Stimulated activated naive CD8-positive, alpha-beta T cell treated with anti-CD3 and anti-CD28 coated beads, Interleukin-15, amount 100 ng/mL, for 72 hours (primary cell): ENCODE data around the gene MTF1.
A peak's percentile ranks its signal among the peaks of the same experiment; 100 is the strongest.

Experiments used
- ATAC-seq: fragments of 150-1000 bp; cut with Tn5 transposase; 2 replicates; pipeline ENCODE4 v1.10.0; 2021; ENCODE audit warnings: mild to moderate bottlenecking, moderate library complexity
- DNase-seq, 2 donors: peaks; one replicate each; pipeline ENCODE4 v3.0.0; 2021 to 2022
- H3K27ac Mint-ChIP-seq, 2 donors: one replicate each; pipeline ENCODE4 v1.8.0; 2022; ENCODE audit warnings: mild to moderate bottlenecking in 2 of 2, mixed read lengths in 2 of 2, moderate library complexity in 2 of 2
- H3K27me3 Mint-ChIP-seq: one replicate; pipeline ENCODE4 v1.8.0; 2022; ENCODE audit warnings: mixed read lengths
- H3K4me1 Mint-ChIP-seq: one replicate; pipeline ENCODE4 v1.8.0; 2022; ENCODE audit warnings: mild to moderate bottlenecking, mixed read lengths
- H3K4me3 Mint-ChIP-seq, 2 donors: one replicate each; pipeline ENCODE4 v1.8.0; 2022; ENCODE audit warnings: mild to moderate bottlenecking in 2 of 2, mixed read lengths in 2 of 2, moderate library complexity in 1 of 2
- H3K9me3 Mint-ChIP-seq, 2 donors: one replicate each; pipeline ENCODE4 v1.8.0; 2022; ENCODE audit warnings: mixed read lengths in 2 of 2

MTF1 gene

DNA sequence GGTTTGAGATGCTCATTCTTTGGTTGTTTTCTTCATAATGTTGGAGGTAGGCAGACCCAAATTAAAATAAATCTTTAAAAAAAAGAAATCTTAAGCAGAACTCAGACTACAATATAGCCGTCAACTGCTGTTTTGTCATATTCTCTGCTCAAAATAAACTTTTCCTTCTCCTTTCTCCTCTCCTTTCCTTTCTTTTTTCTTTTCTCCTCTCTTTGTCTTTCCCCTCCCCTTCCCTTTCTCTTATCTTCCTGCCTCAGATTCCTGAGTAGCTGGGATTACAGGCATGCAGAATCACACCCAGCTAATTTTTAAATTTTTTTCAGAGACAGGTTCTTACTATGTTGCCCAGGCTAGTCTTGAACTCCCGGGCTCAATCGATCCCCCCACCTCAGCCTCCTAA lies 24.8 kb upstream of the MTF1 start:
- Mint-ChIP-seq H3K9me3 (no peaks in the 10 kb centered on the region), H3K4me3 (no peak overlapping the region), H3K27ac (no peak overlapping the region), H3K27me3 (no peaks in the 10 kb centered on the region), H3K4me1 (no peaks in the 10 kb centered on the region)
- no peak for DNase-seq
- ATAC-seq: no peak

DNA sequence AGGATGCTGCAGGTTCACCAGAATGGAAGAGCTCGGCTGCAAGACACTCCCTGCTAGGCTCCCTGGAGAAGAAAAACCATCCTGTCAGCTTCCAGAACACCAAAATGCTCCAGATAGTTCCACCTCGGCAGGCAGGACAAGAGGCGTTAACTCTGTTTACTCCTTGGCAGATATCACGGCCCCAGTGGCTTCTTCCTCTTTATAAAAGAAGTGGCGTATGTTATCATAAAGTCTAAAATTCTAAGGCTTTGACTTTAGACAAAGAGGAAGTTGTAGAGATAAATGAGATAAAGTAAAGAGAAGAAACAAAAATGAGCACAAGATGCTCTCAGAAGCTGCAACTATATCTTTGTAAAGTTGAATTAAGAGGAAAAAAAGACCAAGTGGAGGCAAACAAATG lies 24.3 kb upstream of the MTF1 start:
- H3K4me3 Mint-ChIP-seq: no peak overlapping the region
- no peak for ATAC-seq
- H3K4me1 Mint-ChIP-seq: no peaks in the 10 kb centered on the region
- no peaks in the 10 kb centered on the region for H3K9me3 Mint-ChIP-seq
- DNase-seq: no peak
- H3K27ac Mint-ChIP-seq: no peak overlapping the region
- no peaks in the 10 kb centered on the region for H3K27me3 Mint-ChIP-seq

DNA sequence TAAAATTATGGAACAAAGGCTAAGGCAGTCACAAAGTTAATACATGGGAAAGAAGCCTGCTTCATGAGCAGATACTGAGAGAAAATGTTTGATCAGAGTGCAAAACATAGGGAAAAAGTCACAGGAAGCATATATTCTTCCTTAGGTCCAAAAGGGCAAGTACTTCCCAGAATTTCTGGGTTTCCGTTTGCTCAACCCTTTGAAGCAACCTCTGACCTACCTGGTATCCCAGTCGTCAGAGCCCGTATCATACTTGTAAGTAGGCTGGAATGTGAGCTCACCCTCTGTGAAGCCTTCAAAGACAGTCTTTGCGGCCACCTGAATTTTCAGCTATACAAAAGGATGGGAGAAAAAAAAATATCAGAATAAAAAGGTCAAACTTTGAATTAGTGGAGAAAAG lies 20.5 kb upstream of the MTF1 start:
- no peaks in the 10 kb centered on the region for H3K27me3 Mint-ChIP-seq
- H3K4me3 Mint-ChIP-seq: no peak overlapping the region
- H3K4me1 Mint-ChIP-seq: no peaks in the 10 kb centered on the region
- no peaks in the 10 kb centered on the region for H3K9me3 Mint-ChIP-seq
- DNase-seq: no peak
- ATAC-seq: no peak
- H3K27ac Mint-ChIP-seq: no peak overlapping the region

DNA sequence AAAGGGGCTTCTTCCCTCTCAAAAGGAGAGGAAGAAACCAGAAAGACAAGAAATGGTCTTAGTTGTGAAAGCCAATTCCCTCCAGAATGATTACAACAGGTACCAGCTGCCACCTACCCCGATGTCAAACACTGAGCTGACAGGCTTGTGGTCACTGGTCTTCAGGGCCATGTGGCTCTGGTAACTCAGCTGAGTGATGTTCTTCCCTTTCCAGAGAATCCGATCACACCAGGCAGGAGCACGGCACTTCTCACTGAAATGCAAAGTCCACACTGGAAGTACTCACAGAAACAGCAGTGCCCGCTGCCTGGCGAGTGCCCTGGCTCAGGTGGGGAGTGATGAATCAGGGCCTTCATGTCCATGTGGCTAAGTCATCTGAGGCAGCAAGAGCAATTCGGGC lies 18.7 kb upstream of the MTF1 start:
- ATAC-seq: no peak
- H3K27ac Mint-ChIP-seq: peak overlapping the region in 1 of 2 donors; percentile 15

DNA sequence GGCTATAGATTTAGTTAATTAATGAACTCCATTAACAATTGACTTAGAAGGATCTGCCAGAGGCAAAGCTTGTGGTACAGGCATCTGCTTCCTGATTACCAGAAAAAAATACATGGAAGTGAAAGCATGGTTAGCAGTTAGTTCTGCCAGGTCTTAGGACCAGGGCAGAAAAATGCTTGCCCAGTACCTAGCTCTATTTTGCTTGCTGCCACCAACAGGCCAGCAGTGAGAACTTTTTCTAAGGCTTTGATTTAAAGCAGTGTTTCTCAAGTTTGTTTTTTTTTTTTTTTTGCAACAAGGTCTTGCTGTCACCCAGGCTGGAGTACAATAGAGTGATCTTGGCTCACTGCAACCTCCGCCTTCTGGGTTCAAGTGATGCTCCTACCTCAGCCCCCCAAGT lies 16.4 kb upstream of the MTF1 start:
- no peak for DNase-seq
- Mint-ChIP-seq H3K27me3 (no peaks in the 10 kb centered on the region), H3K4me3 (no peak overlapping the region), H3K27ac (no peak overlapping the region), H3K9me3 (no peaks in the 10 kb centered on the region), H3K4me1 (no peaks in the 10 kb centered on the region)
- no peak for ATAC-seq

More for the DNA sequence above, 18.7 kb upstream of the MTF1 start:
- no peaks in the 10 kb centered on the region for H3K27me3 Mint-ChIP-seq
- H3K4me3 Mint-ChIP-seq: no peak overlapping the region
- DNase-seq: no peak
- H3K4me1 Mint-ChIP-seq: no peaks in the 10 kb centered on the region
- H3K9me3 Mint-ChIP-seq: no peaks in the 10 kb centered on the region

DNA sequence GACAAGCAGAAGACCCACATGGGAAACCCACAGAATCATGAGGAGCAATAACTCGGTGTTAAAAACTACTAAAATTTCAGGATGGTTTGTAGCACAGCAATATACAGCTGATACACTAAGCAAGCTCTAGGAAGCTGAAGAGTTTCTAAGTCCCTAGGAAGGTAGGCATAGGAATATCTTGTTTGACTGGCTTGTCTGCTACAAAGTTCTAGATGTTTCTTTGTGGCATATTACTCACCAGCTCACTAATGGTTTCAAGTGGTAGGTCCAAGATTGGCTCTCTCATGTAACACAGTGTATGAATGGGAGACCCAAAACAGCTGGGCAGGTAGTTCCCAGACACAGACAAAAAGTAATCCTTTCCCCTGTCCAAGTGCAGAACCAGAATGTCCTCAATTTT lies 13.3 kb upstream of the MTF1 start:
- no peak for ATAC-seq
- Mint-ChIP-seq H3K27me3 (no peaks in the 10 kb centered on the region), H3K27ac (no peak overlapping the region), H3K9me3 (no peaks in the 10 kb centered on the region), H3K4me1 (no peaks in the 10 kb centered on the region), H3K4me3 (no peak overlapping the region)
- no peak for DNase-seq

DNA sequence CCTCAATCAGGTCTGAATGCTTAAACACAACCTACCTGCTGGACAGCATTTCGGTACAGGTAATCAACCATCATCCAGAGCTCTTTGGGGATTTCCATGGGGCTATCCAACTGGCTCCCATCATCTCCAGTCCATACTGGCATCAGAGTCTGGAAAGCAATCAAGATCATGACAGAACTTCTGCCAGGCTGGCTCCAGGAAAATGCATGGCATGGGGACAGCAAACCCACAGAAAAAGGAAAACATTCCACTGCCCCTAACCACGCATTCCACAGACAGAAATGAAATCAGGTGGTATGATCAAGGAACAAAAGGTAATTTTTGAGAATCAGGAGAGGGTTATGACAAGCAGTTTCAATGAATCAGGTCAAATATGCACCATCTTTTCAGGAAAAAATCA lies 9.1 kb upstream of the MTF1 start:
- Mint-ChIP-seq H3K4me3 (no peak overlapping the region), H3K4me1 (peaks cover 16% of the 10 kb centered on the region), H3K27me3 (no peaks in the 10 kb centered on the region), H3K9me3 (no peaks in the 10 kb centered on the region), H3K27ac (no peak overlapping the region)
- ATAC-seq: no peak
- no peak for DNase-seq

DNA sequence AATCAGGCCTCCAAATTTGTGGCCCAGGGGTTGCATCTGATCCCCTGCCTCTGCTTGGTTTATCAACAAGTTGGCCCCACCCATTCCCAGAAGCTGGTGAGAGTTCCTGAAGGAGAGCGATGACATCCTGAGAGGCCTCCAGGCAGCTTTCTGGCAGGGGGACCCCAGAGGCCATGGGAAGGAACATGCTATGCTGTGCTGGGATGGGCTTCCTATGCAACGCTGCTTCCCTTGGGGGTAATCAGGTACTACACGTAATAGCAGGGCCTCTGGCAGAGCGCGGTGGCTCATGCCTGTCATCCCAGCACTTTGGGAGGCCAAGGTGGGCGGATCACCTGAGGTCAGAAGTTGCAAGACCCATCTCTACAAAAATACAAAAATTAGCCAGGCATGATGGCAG lies 8.4 kb upstream of the MTF1 start:
- peaks cover 16% of the 10 kb centered on the region for H3K4me1 Mint-ChIP-seq
- peak overlapping the region in 1 of 2 donors; percentile 54 for H3K27ac Mint-ChIP-seq
- no peak overlapping the region for H3K4me3 Mint-ChIP-seq
- ATAC-seq (no peak), DNase-seq (no peak)
- H3K9me3 Mint-ChIP-seq: no peaks in the 10 kb centered on the region
- no peaks in the 10 kb centered on the region for H3K27me3 Mint-ChIP-seq

DNA sequence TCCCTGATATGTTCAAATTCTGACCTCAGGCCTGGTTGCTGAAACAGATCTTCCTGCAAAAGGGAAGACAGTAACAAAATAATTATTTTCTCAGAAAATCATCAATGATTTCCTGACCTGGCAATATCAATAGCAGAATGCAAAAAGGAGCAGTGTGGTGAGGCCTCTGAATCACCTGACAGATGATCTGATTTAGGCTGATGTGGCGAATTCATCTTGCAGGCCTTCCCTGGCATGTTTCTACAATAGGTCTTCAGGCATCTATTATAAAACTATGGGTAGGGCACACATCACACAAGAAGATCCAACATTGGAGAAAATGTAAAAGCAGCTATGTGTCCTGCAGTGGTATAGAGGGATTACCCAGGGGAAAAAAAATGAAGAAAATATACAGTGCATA lies 7.1 kb upstream of the MTF1 start:
- ATAC-seq: no peak
- peak overlapping the region; percentile 68 to 97 for H3K27ac Mint-ChIP-seq
- DNase-seq: no peak
- peaks cover 16% of the 10 kb centered on the region for H3K4me1 Mint-ChIP-seq
- H3K27me3 Mint-ChIP-seq: no peaks in the 10 kb centered on the region
- no peak overlapping the region for H3K4me3 Mint-ChIP-seq
- no peaks in the 10 kb centered on the region for H3K9me3 Mint-ChIP-seq

DNA sequence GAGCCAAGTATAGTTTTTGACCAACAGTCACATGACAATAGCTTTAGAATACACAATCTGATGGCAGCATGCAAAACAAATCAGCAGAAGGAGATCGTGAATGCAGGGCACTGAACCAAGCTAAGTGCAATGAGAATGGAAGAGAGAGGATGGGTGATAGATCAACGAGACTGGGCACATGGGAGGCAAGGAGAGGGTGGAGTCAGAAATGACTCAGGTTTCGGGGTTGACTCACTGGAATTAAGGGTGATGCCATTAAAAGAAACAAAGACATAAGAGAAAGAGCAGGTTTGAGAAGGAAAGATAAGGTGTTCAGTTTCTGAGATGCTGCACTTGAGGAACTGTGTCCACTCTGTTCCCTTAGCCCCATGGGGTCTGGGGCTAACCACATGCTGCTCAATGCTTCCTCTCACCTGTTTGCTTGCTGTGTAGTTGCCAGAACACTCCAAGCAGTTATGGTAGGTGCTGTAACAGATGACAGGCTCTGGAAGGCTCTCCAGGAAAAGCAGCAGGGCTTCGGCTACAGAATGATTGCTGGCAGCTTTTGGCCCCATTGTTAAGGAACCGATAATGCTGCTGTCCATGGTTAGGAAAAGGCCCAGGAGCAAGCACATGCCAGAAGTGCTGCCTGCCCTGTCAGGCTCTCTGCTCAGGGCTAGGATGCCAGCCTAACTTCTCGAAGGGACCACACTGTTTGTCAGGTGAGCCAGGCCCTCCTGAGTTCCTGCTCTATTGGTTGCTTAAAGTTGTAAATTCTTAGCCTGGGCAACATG lies 6.1 kb upstream of the MTF1 start:
- DNase-seq (peak; percentile 16 to 50), ATAC-seq (peak; percentile 93)
- Mint-ChIP-seq H3K4me1 (peaks cover 18% of the 10 kb centered on the region), H3K27ac (peak overlapping the region; percentile 68 to 97), H3K27me3 (no peaks in the 10 kb centered on the region), H3K4me3 (no peak overlapping the region), H3K9me3 (no peaks in the 10 kb centered on the region)

DNA sequence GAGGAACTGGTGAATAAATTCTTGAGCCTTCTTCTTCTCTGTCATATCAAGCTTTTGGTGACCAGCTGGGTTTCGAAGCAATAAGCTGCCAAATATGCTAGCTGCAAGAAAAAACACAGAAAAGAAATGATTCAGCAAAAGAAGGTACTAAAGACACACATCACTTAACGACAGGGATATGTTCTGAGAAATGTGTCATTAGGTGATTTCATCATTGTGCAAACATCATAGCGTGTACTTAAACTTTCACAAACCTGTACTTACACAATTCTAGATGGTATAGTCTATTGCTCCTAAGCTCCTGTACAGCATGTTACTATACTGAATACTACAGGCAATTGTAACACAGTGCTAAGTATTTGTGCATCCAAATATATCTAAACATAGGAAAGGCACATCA lies 2.9 kb upstream of the MTF1 start:
- Mint-ChIP-seq H3K4me3 (no peak overlapping the region), H3K4me1 (peaks cover 33% of the 10 kb centered on the region), H3K27me3 (no peaks in the 10 kb centered on the region), H3K27ac (no peak overlapping the region), H3K9me3 (no peaks in the 10 kb centered on the region)
- no peak for DNase-seq
- ATAC-seq: no peak

DNA sequence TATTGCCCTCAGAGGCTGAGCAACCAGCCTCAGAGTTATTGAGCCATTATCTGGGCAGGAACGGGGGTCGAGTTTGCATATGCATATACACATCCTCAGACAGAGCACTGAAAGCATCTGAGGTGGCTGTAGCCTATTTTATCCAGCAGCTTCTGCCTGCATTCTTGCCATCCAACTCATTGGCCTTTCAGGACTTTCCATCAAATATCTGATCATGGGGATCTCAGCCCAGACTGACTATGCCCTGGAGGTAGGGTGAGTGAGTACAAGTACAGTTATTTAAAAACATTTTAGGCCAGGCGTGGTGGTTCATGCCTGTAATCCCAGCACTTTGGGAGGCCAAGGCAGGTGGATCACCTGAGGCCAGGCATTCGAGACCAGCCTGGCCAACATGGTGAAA lies 1.8 kb upstream of the MTF1 start:
- no peaks in the 10 kb centered on the region for H3K27me3 Mint-ChIP-seq
- DNase-seq: no peak
- H3K4me1 Mint-ChIP-seq: peaks cover 34% of the 10 kb centered on the region
- H3K9me3 Mint-ChIP-seq: no peaks in the 10 kb centered on the region
- no peak overlapping the region for H3K27ac Mint-ChIP-seq
- no peak overlapping the region for H3K4me3 Mint-ChIP-seq
- no peak for ATAC-seq

DNA sequence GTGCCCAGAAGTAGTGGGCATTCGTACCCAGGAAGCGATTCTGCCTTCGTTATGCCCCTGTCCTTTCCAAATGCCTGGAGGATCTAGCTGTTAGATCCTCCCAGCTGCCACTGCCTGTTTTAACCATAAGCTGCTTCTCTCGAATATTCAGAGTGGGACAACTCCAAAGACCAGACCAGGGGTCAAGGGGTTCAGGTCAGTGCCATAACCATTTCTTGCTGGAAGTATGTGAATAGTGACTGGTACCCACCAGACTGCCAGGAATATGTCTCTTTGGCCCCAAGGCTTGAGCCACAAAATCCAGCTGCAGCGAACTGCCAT lies 914 bp upstream of the MTF1 start:
- DNase-seq (no peak), ATAC-seq (no peak)
- Mint-ChIP-seq H3K4me1 (peaks cover 27% of the 10 kb centered on the region), H3K27ac (peak overlapping the region; percentile 99), H3K9me3 (no peaks in the 10 kb centered on the region), H3K27me3 (no peaks in the 10 kb centered on the region), H3K4me3 (peak overlapping the region; percentile 91 to 100)

DNA sequence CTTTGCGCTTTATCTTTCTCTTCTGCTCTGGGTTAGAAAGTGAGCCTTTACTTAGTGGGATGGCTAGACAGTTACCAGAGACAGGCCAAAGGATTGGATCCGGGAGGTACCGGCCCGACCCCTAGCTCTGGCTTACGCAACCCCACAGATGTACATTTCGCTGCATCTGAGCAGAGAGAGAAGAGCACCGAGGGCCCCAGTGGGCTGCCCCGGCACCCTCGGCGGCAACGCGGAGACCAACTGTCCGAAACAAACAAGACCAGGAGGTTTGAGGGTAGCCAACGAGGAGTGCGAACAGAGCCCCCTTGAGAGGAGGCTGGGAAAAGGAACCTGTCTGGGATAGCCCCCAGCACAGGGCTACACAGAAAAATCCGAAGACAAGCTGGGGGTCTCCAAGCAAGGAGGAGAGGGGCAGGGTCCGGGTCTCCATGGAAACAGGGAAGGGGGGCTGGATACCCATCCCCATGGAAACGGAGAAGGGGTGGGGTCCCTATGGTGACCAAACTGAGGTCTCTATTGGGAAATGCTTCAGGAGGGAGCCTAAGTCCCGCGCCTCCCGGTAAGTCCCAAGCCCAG lies 373 bp downstream of the MTF1 start:
- H3K27ac Mint-ChIP-seq: peak overlapping the region; percentile 99
- ATAC-seq (peak; percentile 1), DNase-seq (peak; percentile 7 to 26)
- H3K27me3 Mint-ChIP-seq: no peaks in the 10 kb centered on the region
- H3K4me1 Mint-ChIP-seq: peaks cover 36% of the 10 kb centered on the region
- H3K4me3 Mint-ChIP-seq: peak overlapping the region; percentile 91 to 100
- no peaks in the 10 kb centered on the region for H3K9me3 Mint-ChIP-seq

DNA sequence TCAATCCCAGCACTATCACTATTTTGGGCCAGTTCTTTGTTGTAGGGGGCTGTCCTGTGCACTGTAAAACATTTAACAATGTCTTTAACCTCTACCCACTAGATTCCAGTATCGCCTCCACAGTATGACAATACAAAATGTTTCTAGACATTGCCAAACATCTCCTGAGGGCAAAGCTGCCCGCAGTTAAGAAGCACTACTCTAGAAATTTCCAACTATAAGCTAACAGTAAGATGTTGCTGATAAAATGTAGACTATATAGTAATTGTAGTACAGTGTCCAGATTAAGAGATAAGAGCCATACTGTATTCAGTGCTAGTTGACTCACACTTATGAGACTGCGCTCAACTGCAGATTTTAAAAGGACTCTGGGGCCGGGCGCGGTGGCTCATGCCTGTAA lies 5.0 kb downstream of the MTF1 start:
- Mint-ChIP-seq H3K27ac (no peak overlapping the region), H3K4me1 (peaks cover 30% of the 10 kb centered on the region), H3K27me3 (no peaks in the 10 kb centered on the region), H3K4me3 (no peak overlapping the region), H3K9me3 (no peaks in the 10 kb centered on the region)
- DNase-seq: no peak
- ATAC-seq: no peak

DNA sequence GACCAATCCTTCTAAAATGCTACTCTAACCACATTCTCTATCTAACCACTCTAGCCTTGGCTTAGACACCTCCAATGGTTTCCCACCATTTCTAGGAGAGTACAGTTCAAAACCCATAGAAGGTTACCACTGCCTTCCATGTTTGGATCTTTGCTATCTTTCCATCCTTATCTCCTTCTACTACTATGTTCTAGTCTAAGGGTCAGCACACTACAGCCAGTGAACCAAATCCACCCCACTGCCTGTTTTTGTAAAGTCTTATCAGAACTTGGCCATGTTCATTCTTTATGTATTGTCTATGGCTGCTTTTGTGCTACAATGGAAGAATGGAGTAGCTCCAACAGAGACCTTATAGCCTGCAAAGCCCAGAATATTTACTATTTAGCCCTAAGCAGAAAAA lies 6.2 kb downstream of the MTF1 start:
- Mint-ChIP-seq H3K27ac (no peak overlapping the region), H3K4me3 (no peak overlapping the region), H3K4me1 (peaks cover 24% of the 10 kb centered on the region), H3K9me3 (no peaks in the 10 kb centered on the region), H3K27me3 (no peaks in the 10 kb centered on the region)
- no peak for ATAC-seq
- DNase-seq: no peak

DNA sequence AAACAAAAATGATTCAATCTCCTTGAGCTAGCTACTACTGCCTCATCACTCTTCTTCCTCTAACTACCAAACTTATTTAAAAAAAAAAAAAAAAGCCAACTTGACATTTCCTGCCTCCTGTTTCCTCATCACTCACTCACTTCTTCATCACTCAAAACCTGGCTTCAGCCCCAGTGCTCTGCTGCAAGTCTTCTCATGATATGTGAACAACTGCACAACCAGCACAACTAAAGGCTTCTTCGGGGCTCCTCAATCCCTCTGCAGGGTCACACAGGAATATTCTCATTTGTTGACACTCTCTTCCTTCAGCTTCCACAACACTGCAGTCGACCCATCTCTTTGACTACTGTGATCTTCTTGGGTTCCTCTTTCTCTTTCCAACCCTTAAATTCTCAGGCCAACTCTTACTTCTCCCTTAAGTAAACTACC lies 7.6 kb downstream of the MTF1 start:
- Mint-ChIP-seq H3K27ac (no peak overlapping the region), H3K27me3 (no peaks in the 10 kb centered on the region), H3K9me3 (no peaks in the 10 kb centered on the region), H3K4me1 (peaks cover 21% of the 10 kb centered on the region), H3K4me3 (no peak overlapping the region)
- no peak for ATAC-seq
- no peak for DNase-seq
